Thoracic aorta (tissue), 2 donors: ENCODE measurements around the gene MMP8. TPM values are rescaled to one million over a fixed set of nuclear protein-coding genes. Genes with fewer than 3 reads are reported as not detected.

ENCODE experiments used
- ATAC-seq: fragments of 150-250 bp; one replicate; pipeline ENCODE4 v1.8.0; 2017; ENCODE audit warnings: low read depth; ENCODE audit not compliant: insufficient number of reproducible peaks, low FRiP score
- DNase-seq: peaks from one replicate; pipeline ENCODE4 v3.0.0-alpha.2; 2020; ENCODE audit warnings: low spot score
- H3K27ac ChIP-seq, 2 donors: fragments of 200-600 bp; sonication (generic); 1 replicate in 1 of 2; 2 replicates in 1 of 2; pipeline ENCODE4 v1.5.1; 2016; ENCODE audit warnings: mild to moderate bottlenecking in 2 of 2, moderate library complexity in 2 of 2
- H3K27me3 ChIP-seq: fragments of 200-600 bp; sonication (generic); replicated peaks from 2 replicates; pipeline ENCODE4 v1.6.0; 2016; ENCODE audit warnings: mild to moderate bottlenecking; ENCODE audit not compliant: insufficient read depth
- H3K36me3 ChIP-seq: fragments of 200-600 bp; sonication (generic); one replicate; pipeline ENCODE4 v1.5.1; 2016
- H3K4me1 ChIP-seq, 2 donors: fragments of 200-600 bp; sonication (generic); 1 replicate in 1 of 2; 2 replicates in 1 of 2; pipeline versions ENCODE4 v1.5.1 to v1.6.0; 2016; ENCODE audit warnings: low read depth in 2 of 2, mild to moderate bottlenecking in 1 of 2; ENCODE audit not compliant: control insufficient read depth in 1 of 2
- H3K4me3 ChIP-seq: fragments of 200-600 bp; sonication (generic); 2 replicates; pipeline ENCODE4 v1.5.1; 2016; ENCODE audit warnings: mild to moderate bottlenecking
- H3K9me3 ChIP-seq: fragments of 200-600 bp; sonication (generic); 2 replicates; pipeline ENCODE4 v1.5.1; 2016
- total RNA-seq, 2 donors: library from RNA; depleted of rRNA; stranded (reverse); fragments of >200 nt; gene quantifications; one replicate each; pipeline versions ENCODE4 v1.1.0 to v1.2.3, GENCODE V29; 2016
- TF ChIP-seq, protein P1 (sequence below): fragments of 200-600 bp; sonication (generic); IDR thresholded peaks from one replicate; pipeline ENCODE4 v1.5.1; 2019; ENCODE audit warnings: antibody characterized with exemption

The MMP8 gene
- total RNA-seq, 2 donors from 2014 or later: not detected

DNA sequence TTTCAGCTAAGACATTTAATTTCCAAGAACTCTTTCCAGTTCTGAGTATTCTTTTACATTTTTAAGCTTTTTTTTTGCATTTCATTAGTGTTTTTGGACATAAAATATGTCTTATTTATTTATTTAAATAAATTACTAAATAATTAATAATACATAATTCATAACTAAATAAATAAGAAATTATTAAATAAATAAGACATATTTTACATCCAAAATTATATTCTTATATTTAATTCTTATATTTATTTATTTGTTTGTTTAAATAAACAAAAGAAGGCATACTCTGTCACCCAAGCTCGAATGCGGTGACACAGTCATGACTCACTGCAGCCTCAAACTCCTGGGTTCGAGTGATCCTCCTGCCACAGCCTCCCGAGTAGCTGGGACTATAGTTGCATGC is 16.1 kb downstream of the MMP8 start:
- no peaks in the 10 kb centered on the region for H3K36me3 ChIP-seq
- ATAC-seq (no peak), DNase-seq (no peak)
- no peak overlapping the region for H3K4me3 ChIP-seq
- H3K4me1 ChIP-seq: no peaks in the 10 kb centered on the region
- no peak overlapping the region for H3K27ac ChIP-seq
- TF ChIP-seq, protein P1, sequence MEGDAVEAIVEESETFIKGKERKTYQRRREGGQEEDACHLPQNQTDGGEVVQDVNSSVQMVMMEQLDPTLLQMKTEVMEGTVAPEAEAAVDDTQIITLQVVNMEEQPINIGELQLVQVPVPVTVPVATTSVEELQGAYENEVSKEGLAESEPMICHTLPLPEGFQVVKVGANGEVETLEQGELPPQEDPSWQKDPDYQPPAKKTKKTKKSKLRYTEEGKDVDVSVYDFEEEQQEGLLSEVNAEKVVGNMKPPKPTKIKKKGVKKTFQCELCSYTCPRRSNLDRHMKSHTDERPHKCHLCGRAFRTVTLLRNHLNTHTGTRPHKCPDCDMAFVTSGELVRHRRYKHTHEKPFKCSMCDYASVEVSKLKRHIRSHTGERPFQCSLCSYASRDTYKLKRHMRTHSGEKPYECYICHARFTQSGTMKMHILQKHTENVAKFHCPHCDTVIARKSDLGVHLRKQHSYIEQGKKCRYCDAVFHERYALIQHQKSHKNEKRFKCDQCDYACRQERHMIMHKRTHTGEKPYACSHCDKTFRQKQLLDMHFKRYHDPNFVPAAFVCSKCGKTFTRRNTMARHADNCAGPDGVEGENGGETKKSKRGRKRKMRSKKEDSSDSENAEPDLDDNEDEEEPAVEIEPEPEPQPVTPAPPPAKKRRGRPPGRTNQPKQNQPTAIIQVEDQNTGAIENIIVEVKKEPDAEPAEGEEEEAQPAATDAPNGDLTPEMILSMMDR: no peak
- H3K9me3 ChIP-seq: no peaks in the 10 kb centered on the region
- no peaks in the 10 kb centered on the region for H3K27me3 ChIP-seq

DNA sequence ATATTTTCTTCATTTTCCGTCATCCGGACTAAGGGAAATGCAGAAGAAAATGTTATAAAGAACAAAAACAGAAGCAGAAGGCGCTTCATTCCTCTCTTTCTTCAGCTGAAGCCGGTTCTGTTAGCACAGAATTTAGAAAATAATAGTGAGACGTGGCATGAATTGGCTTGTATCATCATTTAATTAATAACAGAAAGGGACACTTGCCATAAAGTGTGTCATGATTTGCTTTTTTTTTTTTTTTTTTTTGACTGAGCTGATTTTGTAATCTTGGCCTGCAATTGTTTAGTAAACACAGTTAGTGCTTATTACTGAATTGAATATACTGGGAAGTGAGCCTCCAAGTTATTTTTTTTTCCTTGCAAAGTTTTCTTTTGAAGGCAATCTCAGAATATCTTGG is 19.1 kb downstream of the MMP8 start, which contains the start of gene MMP27:
Gene MMP27, minus strand, starts transcription at position 144 of the 400 bp plus-strand sequence. Its CDS starts 55 bp downstream, at position 89.
- no peak within 1 kb of the TSS for H3K27ac ChIP-seq
- no peaks in the 10 kb centered on the region for H3K36me3 ChIP-seq
- no peaks in the 10 kb centered on the region for H3K4me1 ChIP-seq
- no peaks in the 10 kb centered on the region for H3K27me3 ChIP-seq
- TF ChIP-seq, protein P1: no peak
- H3K9me3 ChIP-seq: no peaks in the 10 kb centered on the region
- DNase-seq: no peak
- no peak for ATAC-seq
- no peak within 1 kb of the TSS for H3K4me3 ChIP-seq

DNA sequence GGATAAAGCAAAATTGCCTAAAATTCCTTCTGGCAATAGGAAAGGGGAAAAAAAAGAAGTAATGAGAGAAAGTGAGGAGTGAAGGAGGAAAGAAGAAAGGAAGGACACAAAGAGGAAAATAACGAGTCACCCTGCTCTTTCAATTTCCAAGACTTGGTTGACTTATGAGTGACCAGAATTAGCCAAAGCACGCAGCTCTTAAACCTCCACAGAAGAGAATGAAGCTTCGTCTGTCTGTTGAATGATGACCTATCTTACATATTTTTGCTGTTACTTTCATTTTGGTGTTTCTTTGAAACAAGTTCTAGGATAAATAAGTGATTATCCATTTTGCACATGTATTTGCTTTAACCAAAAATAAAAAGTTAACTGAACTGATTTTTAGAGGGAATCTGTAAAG is 19.9 kb downstream of the MMP8 start:
- ATAC-seq: no peak
- Histone ChIP-seq H3K4me1 (no peaks in the 10 kb centered on the region), H3K27me3 (no peaks in the 10 kb centered on the region), H3K36me3 (no peaks in the 10 kb centered on the region), H3K9me3 (no peaks in the 10 kb centered on the region), H3K27ac (no peak overlapping the region), H3K4me3 (no peak overlapping the region)
- TF ChIP-seq, protein P1: no peak
- DNase-seq: no peak

DNA sequence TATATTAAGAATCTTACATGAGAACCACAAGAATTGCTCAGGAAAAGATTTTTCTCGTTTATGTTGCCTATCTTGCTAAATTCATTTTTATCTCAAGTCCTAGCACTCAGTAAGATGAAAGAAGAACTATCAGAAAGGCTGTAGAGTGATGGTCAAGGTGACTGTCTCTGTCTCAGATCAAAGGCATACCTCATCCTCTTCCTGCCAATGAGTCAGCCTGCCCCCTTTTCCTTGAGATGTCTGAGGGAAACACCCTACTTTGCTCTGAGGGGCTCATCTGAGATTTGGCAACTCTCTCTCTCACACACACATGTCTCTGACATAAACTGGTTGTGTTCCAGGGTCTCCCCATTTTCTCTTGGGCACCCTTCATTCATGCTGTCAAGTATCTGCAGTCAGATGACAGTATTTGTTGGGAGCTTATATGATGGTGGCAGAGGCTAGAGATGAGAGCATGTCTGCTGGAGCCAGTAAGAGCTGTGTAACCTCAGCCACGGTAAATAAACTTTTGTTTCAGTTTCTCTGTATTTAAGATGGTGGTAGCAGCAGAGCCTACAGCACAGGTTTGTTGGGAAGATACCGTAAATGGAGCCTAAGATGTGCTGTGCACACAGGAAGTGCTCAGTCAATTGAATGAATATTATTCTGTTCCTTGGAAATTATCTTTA is 20.8 kb downstream of the MMP8 start:
- Histone ChIP-seq H3K36me3 (no peaks in the 10 kb centered on the region), H3K9me3 (no peaks in the 10 kb centered on the region), H3K4me1 (no peaks in the 10 kb centered on the region), H3K27ac (no peak overlapping the region), H3K27me3 (no peaks in the 10 kb centered on the region), H3K4me3 (no peak overlapping the region)
- ATAC-seq (no peak), DNase-seq (no peak)
- TF ChIP-seq, protein P1: no peak

DNA sequence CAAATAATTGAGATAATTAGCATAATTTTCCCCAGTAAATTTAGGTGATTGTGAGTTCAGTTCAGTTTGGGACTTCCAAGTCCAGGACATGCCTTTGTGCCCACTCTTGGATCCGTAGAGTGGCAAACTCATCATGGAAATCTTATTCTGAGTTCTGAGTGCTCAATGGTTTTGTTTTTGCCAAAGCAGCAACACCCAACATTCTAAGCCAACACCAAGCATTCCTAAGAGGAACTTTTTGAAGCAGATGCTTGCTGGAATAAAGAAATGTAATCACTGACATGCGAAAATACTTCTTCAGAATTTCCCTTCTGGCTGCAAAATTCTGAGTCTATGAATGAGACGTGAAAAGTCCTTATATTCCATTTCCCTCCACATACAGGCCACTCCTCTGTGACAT is 29.6 kb downstream of the MMP8 start:
- H3K36me3 ChIP-seq: no peaks in the 10 kb centered on the region
- H3K27me3 ChIP-seq: no peaks in the 10 kb centered on the region
- no peaks in the 10 kb centered on the region for H3K4me1 ChIP-seq
- TF ChIP-seq, protein P1: no peak
- no peak for DNase-seq
- no peak for ATAC-seq
- no peak overlapping the region for H3K27ac ChIP-seq
- H3K4me3 ChIP-seq: no peak overlapping the region
- no peaks in the 10 kb centered on the region for H3K9me3 ChIP-seq
